Left ventricle myocardium inferior (tissue), 1 donor: ENCODE measurements around the gene AKAP8. TPM values are rescaled to one million over a fixed set of nuclear protein-coding genes. Genes with fewer than 3 reads are reported as not detected.
"Not testable (repeated sequence)": the region's sequence is repeated elsewhere in the genome, so short reads cannot be mapped to it uniquely, and the experiment has no call there.

Source experiments
- DNase-seq: peaks from one replicate; pipeline ENCODE4 v3.0.0-alpha.2; 2020
- H3K27ac ChIP-seq: fragments of 200-600 bp; replicated peaks from 2 replicates; pipeline ENCODE4 v1.8.0; 2021
- H3K27me3 ChIP-seq: fragments of 200-600 bp; 2 replicates; pipeline ENCODE4 v1.8.0; 2021; ENCODE audit warnings: low read depth
- H3K36me3 ChIP-seq: fragments of 200-600 bp; 2 replicates; pipeline ENCODE4 v1.8.0; 2021
- H3K4me1 ChIP-seq: fragments of 200-600 bp; 2 replicates; pipeline ENCODE4 v1.8.0; 2021
- H3K4me3 ChIP-seq: fragments of 200-600 bp; 2 replicates; pipeline ENCODE4 v1.8.0; 2021; ENCODE audit warnings: mild to moderate bottlenecking, moderate library complexity
- H3K9me3 ChIP-seq: fragments of 200-600 bp; replicated peaks from 2 replicates; pipeline ENCODE4 v1.8.0; 2021
- intact Hi-C: fragments of 100-400 bp; cut with micrococcal nuclease; formaldehyde crosslinking; loops from one replicate; pipeline ENCODE4 v1.11.0; 2022
- total RNA-seq: library from RNA; stranded (reverse); fragmentation: NEBNext Ultra II Directional; extraction: Animal tissue kit (Norgen Biotek cat#: 25700); gene quantifications from one replicate; pipeline ENCODE4 v1.2.1, GENCODE V29; 2021
- TF ChIP-seq, protein P1 (sequence below): fragments of 200-600 bp; IDR thresholded peaks from 2 replicates; pipeline ENCODE4 v1.8.0; 2021; ENCODE audit warnings: antibody characterized with exemption, mild to moderate bottlenecking, borderline replicate concordance
- donor health status: DM: no; HTN: yes; CAD: no; lungs with severe emphysema.

Gene AKAP8
- total RNA-seq, 1 donor from 2014 or later, result 21.8 TPM

GRCh38 chr19:15412832-15413231 lies 33.2 kb upstream of the AKAP8 start:
- DNase-seq, result no peak
- Histone ChIP-seq H3K27me3 (no peaks in the 10 kb centered on the region), H3K9me3 (no peaks in the 10 kb centered on the region), H3K27ac (peak overlapping the region; percentile 6), H3K4me3 (no peak overlapping the region), H3K4me1 (peaks cover 100% of the 10 kb centered on the region), H3K36me3 (peaks cover 28% of the 10 kb centered on the region)
- TF ChIP-seq, protein P1, sequence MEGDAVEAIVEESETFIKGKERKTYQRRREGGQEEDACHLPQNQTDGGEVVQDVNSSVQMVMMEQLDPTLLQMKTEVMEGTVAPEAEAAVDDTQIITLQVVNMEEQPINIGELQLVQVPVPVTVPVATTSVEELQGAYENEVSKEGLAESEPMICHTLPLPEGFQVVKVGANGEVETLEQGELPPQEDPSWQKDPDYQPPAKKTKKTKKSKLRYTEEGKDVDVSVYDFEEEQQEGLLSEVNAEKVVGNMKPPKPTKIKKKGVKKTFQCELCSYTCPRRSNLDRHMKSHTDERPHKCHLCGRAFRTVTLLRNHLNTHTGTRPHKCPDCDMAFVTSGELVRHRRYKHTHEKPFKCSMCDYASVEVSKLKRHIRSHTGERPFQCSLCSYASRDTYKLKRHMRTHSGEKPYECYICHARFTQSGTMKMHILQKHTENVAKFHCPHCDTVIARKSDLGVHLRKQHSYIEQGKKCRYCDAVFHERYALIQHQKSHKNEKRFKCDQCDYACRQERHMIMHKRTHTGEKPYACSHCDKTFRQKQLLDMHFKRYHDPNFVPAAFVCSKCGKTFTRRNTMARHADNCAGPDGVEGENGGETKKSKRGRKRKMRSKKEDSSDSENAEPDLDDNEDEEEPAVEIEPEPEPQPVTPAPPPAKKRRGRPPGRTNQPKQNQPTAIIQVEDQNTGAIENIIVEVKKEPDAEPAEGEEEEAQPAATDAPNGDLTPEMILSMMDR, result no peak
- intact Hi-C loops, result no loop called here

GRCh38 chr19:15411351-15411750 lies 31.8 kb upstream of the AKAP8 start:
- H3K9me3 ChIP-seq, intact Hi-C loops, H3K27me3 ChIP-seq, H3K4me3 ChIP-seq: not testable (repeated sequence)
- Histone ChIP-seq H3K36me3 (peaks cover 28% of the 10 kb centered on the region), H3K27ac (peak overlapping the region; percentile 41), H3K4me1 (peaks cover 100% of the 10 kb centered on the region)
- peak; percentile 10 for DNase-seq

DNA sequence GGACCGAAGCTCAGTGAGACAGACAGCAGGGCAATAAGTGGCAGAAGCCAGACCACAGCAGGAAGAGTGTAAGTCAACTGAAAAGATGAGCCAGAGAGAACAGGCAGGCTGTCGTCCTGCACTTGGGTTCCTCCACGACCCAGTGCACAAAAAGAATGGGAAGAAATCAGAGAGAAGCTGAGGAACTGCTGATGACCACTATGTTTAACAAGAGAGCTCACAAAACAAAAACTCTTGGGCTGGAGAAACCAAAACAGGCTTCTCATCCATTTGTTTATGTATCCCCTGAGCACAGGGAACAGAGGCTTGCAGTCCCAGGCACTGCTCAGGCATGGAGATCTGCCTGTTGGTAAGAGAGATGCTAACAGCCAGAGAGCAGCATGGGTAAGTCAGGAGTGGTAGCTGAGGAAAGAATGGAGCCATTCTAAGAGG lies 25.2 kb upstream of the AKAP8 start:
- TF ChIP-seq, protein P1, result no peak
- peaks cover 32% of the 10 kb centered on the region for H3K36me3 ChIP-seq

DNA sequence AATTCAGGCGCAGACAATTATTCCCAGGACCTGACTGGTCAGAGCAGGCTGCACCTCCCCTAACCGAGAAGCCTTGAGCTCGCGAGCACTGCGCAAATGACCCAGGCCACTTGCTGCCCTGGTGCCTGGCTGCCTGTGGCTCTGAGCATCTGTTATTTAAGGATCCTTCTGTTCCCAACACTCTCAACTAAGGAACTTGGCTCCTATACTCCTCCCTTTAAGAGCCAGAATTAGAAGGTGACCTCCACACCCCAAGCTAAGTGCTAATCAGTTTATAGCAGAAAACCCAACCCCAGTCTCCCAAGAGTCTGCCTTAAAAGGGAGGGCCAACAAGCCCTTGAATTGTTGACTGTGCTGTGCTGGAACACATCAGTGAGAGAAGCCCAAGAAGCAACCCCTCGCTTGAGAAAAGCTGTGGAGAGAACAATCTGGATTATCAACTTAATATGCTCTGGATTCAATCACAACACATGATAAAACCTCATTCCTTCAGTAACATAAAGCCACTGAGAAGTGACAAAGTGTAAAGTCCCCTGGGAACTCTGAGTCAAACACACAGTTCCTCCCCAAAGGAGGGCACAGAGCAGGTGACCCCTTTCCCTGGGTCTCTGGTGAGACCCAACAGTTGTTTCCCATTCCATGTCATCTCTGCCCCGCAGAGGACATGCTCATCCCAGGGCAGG lies 24.7 kb upstream of the AKAP8 start:
- Histone ChIP-seq H3K4me3 (peak overlapping the region; percentile 30), H3K27me3 (no peaks in the 10 kb centered on the region), H3K36me3 (peaks cover 32% of the 10 kb centered on the region), H3K4me1 (peaks cover 93% of the 10 kb centered on the region), H3K9me3 (no peaks in the 10 kb centered on the region), H3K27ac (peak overlapping the region; percentile 80)
- TF ChIP-seq, protein P1, result no peak
- intact Hi-C loops, result no loop called here
- no peak for DNase-seq

More for the DNA sequence above, 25.2 kb upstream of the AKAP8 start:
- intact Hi-C loops, result no loop called here
- no peak overlapping the region for H3K4me3 ChIP-seq
- H3K4me1 ChIP-seq, result peaks cover 98% of the 10 kb centered on the region
- peak overlapping the region; percentile 80 for H3K27ac ChIP-seq
- no peaks in the 10 kb centered on the region for H3K9me3 ChIP-seq
- no peak for DNase-seq
- H3K27me3 ChIP-seq, result no peaks in the 10 kb centered on the region

DNA sequence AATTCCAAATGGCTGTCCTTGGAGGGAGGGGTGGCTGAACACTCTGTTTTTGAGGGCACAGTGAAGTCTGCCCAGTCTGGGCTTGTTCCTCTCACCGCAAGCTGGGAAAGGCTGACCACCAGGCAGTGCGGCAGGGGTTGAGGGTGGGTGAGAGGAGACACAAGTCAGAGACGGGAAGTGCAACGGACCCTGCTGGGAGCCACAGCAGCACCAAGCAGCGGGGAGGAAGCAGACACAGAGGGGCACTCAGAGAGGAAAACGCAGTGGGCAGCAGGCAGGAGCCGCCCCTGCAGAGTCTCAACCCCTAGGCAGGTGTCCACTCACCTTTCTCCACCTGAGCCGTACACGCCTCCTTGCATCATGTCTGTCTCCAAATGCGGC lies 23.6 kb upstream of the AKAP8 start:
- TF ChIP-seq, protein P1, result no peak
- H3K9me3 ChIP-seq, result no peaks in the 10 kb centered on the region
- DNase-seq, result no peak
- no peaks in the 10 kb centered on the region for H3K27me3 ChIP-seq
- H3K4me3 ChIP-seq, result peak overlapping the region; percentile 30
- H3K36me3 ChIP-seq, result peaks cover 41% of the 10 kb centered on the region
- intact Hi-C loops, result no loop called here
- peaks cover 88% of the 10 kb centered on the region for H3K4me1 ChIP-seq
- H3K27ac ChIP-seq, result peak overlapping the region; percentile 80

DNA sequence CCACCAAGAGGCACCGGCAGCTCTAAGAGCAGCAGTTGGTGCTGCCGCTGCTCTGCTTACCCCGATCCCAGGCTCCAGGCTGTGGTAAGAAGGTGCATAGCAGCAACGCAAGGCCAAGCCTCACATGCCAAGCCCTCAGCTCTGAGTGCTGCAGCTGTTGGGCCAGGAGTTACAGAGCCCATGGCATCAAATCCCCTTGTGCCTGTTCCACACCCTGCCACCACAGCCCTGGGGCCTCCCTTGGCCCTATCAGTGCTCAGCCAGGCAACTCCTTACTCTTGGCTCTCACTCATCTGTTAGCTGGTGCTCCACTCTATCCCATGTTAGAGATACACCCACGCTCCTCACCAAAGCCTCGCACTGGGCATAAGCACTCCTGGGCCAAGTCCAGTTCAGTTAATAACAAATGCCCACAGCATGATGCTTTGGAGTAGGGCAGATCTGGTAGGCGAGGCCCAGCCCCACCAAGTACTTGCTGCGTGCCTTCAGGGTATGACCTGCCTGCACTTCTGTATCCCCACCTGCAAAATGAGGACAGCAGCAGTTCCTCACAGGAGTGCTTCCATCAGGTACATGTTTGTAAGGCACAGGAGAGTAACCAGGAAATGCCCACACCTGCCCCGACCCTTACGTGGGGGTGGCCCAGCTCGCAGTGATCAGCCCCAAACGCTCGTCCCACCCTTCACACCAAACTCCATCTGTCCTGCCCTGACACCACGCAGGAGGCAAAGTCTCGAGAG lies 23.0 kb upstream of the AKAP8 start:
- peaks cover 47% of the 10 kb centered on the region for H3K36me3 ChIP-seq
- no peaks in the 10 kb centered on the region for H3K9me3 ChIP-seq
- peak overlapping the region; percentile 36 for H3K4me3 ChIP-seq
- TF ChIP-seq, protein P1, result no peak
- intact Hi-C loops, result no loop called here
- peaks cover 88% of the 10 kb centered on the region for H3K4me1 ChIP-seq
- peak; percentile 49 for DNase-seq
- no peaks in the 10 kb centered on the region for H3K27me3 ChIP-seq
- peak overlapping the region; percentile 80 for H3K27ac ChIP-seq
